Sigmoid colon (tissue), 7 donors: ENCODE measurements around the gene PLXNA4. TPM values are rescaled to one million over a fixed set of nuclear protein-coding genes. Genes with fewer than 3 reads are reported as not detected.

Source experiments
- DNase-seq: peaks from one replicate; pipeline ENCODE4 v3.0.0-alpha.2; 2019
- H3K27ac ChIP-seq, 4 donors: fragments of 200-600 bp; sonication (generic); one replicate each; pipeline ENCODE4 v1.5.1; 2016 to 2019; ENCODE audit warnings: mild to moderate bottlenecking in 1 of 4
- H3K27me3 ChIP-seq, 3 donors: fragments of 200-600 bp; sonication (generic); one replicate each; pipeline ENCODE4 v1.5.1; 2019; ENCODE audit warnings: mild to moderate bottlenecking in 1 of 3
- H3K36me3 ChIP-seq, 4 donors: fragments of 200-600 bp; sonication (generic); one replicate each; pipeline ENCODE4 v1.5.1; 2016 to 2019
- H3K4me1 ChIP-seq, 4 donors: fragments of 200-600 bp; sonication (generic); one replicate each; pipeline ENCODE4 v1.5.1; 2017 to 2019
- H3K4me3 ChIP-seq, 4 donors: fragments of 200-600 bp; sonication (generic); one replicate each; pipeline ENCODE4 v1.5.1; 2017 to 2019; ENCODE audit warnings: mild to moderate bottlenecking in 2 of 4, moderate library complexity in 1 of 4
- H3K9me3 ChIP-seq, 4 donors: fragments of 200-600 bp in 3 of 4; sonication (generic) in 3 of 4; one replicate each; pipeline versions ENCODE4 v1.5.1 to v1.6.1; 2013 to 2019
- EP300 ChIP-seq, 4 donors: sonication (generic); formaldehyde crosslinking; IDR thresholded peaks; one replicate each; pipeline ENCODE4 v1.6.1; 2017; ENCODE audit warnings: antibody characterized with exemption in 4 of 4
- POLR2A ChIP-seq, 2 donors: fragments of 450-650 bp; IDR thresholded peaks; one replicate each; pipeline ENCODE4 v1.6.1; 2016; ENCODE audit warnings: antibody characterized with exemption in 2 of 2, mild to moderate bottlenecking in 2 of 2, moderate library complexity in 2 of 2
- POLR2AphosphoS5 ChIP-seq, 4 donors: sonication (generic); formaldehyde crosslinking; IDR thresholded peaks; one replicate each; pipeline ENCODE4 v1.6.1; 2017; ENCODE audit warnings: antibody characterized with exemption in 4 of 4
- WGBS, 2 donors: extraction: QIAGEN DNeasy Blood & Tissue Kit; methylation state at CpG; one replicate each; pipeline ENCODE4 v1.1.7; 2013; 5-methylcytosine and 5-hydroxymethylcytosine counted together
- intact Hi-C: fragments of 100-400 bp; cut with DNase I; formaldehyde crosslinking; loops from one replicate; pipeline ENCODE4 v1.15.1; 2023
- polyA plus RNA-seq, 3 donors: library from polyadenylated mRNA; stranded (reverse); fragments of 200-250 nt; gene quantifications; one replicate each; pipeline ENCODE4 v1.2.3, GENCODE V29; 2013
- total RNA-seq, 4 donors: library from RNA; depleted of rRNA; stranded (reverse); fragments of >200 nt; gene quantifications; one replicate each; pipeline ENCODE4 v1.1.0, GENCODE V29; 2016
- TF ChIP-seq, protein P1 (sequence below), 4 experiments: fragments of 450-650 bp in 3 of 4; fragments of 200-600 bp in 1 of 4; IDR thresholded peaks; one replicate each; pipeline ENCODE4 v1.5.1; 2016 to 2019; ENCODE audit warnings: antibody characterized with exemption in 4 of 4, mild to moderate bottlenecking in 3 of 4, moderate library complexity in 2 of 4
- donor health status: healthy with polysubstance abuse.
- donor health status: Bipolar disorder and iron deficiency.
- donor health status: healthy.

Gene PLXNA4
- total and polyA plus RNA-seq, 7 donors = under 0.01 to 10.5 (median 3.7) TPM; not detected in 1

DNA sequence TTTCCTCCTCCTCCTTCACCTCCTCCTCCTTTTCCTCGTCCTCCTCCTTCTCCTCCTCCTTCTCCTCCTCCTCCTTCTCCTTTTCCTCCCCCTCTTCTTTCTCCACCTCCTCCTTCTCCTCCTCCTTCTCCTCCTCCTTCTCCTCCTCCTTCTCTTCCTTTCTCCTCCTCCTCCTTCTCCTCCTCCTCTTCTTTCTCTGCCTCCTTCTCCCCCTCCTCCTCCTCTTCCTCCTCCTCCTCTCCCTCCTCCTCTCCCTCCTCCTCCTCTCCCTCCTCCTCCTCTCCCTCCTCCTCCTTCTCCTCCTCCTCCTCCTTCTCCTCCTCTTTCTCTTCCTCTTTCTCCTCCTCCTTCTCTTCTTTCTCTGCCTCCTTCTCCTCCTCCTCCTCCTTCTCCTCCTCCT is 13.6 kb downstream of the PLXNA4 start:
- Histone ChIP-seq H3K4me1 (no peaks in the 10 kb centered on the region), H3K27ac (no peak overlapping the region), H3K36me3 (no peaks in the 10 kb centered on the region), H3K9me3 (no peaks in the 10 kb centered on the region), H3K27me3 (peaks cover 0 to 15% (median 0%) of the 10 kb centered on the region in 3 donors), H3K4me3 (no peak overlapping the region)
- WGBS, 2 donors = 36 to 46% methylated on average over 1 of the region's 1 CpG
- intact Hi-C loops = no loop called here
- DNase-seq = no peak
- TF ChIP-seq POLR2AphosphoS5 (IDR thresholded peaks at IDR 0.05) (no peak), EP300 (IDR thresholded peaks at IDR 0.05) (no peak), POLR2A (IDR thresholded peaks at IDR 0.05) (no peak)
- TF ChIP-seq, protein P1, sequence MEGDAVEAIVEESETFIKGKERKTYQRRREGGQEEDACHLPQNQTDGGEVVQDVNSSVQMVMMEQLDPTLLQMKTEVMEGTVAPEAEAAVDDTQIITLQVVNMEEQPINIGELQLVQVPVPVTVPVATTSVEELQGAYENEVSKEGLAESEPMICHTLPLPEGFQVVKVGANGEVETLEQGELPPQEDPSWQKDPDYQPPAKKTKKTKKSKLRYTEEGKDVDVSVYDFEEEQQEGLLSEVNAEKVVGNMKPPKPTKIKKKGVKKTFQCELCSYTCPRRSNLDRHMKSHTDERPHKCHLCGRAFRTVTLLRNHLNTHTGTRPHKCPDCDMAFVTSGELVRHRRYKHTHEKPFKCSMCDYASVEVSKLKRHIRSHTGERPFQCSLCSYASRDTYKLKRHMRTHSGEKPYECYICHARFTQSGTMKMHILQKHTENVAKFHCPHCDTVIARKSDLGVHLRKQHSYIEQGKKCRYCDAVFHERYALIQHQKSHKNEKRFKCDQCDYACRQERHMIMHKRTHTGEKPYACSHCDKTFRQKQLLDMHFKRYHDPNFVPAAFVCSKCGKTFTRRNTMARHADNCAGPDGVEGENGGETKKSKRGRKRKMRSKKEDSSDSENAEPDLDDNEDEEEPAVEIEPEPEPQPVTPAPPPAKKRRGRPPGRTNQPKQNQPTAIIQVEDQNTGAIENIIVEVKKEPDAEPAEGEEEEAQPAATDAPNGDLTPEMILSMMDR (IDR thresholded peaks at IDR 0.05) = no peak

DNA sequence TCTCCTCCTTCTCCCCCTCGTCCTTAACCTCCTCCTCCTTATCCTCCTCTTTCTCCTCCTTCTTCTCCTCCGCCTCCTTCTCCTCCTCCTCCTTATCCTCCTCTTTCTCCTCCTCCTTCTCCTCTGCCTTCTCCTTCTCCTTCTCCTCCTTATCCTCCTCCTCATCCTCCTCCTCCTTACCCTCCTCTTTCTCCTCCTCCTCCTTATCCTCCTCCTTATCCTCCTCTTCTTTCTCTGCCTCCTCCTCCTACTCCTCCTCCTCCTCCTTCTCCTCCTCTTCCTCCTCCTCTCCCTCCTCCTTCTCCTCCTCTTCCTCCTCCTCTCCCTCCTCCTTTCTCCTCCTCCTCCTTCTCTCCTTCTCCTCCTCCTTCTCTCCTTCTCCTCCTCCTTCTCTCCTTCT is 14.5 kb downstream of the PLXNA4 start:
- Histone ChIP-seq H3K36me3 (no peaks in the 10 kb centered on the region), H3K4me1 (no peaks in the 10 kb centered on the region), H3K4me3 (no peak overlapping the region), H3K9me3 (no peaks in the 10 kb centered on the region), H3K27ac (no peak overlapping the region), H3K27me3 (peaks cover 0 to 12% (median 0%) of the 10 kb centered on the region in 3 donors)
- DNase-seq = no peak
- TF ChIP-seq, protein P1 (IDR thresholded peaks at IDR 0.05) = no peak
- TF ChIP-seq EP300 (IDR thresholded peaks at IDR 0.05) (no peak), POLR2A (IDR thresholded peaks at IDR 0.05) (no peak), POLR2AphosphoS5 (IDR thresholded peaks at IDR 0.05) (no peak)
- WGBS, 2 donors = 58 to 74% methylated on average over 2 of the region's 2 CpGs
- intact Hi-C loops = no loop called here

DNA sequence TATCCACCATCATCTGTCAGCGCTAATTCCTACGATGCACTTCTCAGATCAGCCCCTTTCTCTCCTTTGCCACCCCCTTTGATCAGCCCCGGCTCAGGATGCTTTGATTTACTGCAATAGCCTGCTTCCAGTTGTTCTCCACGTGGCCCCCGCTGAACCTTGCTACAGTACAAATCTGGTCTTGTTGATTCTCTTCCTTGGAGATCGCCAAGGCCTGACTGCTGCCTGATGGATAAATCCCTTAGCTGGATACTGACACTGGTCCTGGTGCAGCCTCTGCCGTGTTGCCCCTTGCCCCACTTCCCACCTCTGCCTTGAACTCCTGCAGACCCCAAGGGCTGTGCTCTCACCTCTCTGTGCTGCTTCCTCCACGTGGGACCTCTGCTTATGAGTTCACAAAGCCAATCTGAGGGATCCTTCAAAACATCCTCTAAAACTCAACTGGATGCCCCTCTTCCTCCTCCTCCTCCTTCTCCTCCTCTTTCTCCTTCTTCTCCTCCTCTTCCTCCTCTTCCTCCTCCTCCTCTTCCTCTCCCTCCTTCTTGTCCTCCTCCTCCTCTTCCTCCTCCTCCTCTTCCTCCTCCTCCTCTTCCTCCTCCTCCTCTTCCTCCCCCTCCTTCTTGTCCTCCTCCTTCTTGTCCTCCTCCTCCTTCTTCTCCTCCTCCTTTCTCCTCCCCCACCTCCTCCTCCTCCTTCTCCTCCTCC is 15.3 kb downstream of the PLXNA4 start:
- Histone ChIP-seq H3K27me3 (peaks cover 0 to 12% (median 0%) of the 10 kb centered on the region in 3 donors), H3K9me3 (no peaks in the 10 kb centered on the region), H3K27ac (no peak overlapping the region), H3K4me3 (no peak overlapping the region), H3K36me3 (no peaks in the 10 kb centered on the region), H3K4me1 (no peaks in the 10 kb centered on the region)
- no peak for DNase-seq
- intact Hi-C loops = no loop called here
- 71 to 79% methylated on average over 8 of the region's 8 CpGs for WGBS, 2 donors
- TF ChIP-seq POLR2A (IDR thresholded peaks at IDR 0.05) (no peak), EP300 (IDR thresholded peaks at IDR 0.05) (no peak), POLR2AphosphoS5 (IDR thresholded peaks at IDR 0.05) (no peak)
- TF ChIP-seq, protein P1 (IDR thresholded peaks at IDR 0.05) = no peak

DNA sequence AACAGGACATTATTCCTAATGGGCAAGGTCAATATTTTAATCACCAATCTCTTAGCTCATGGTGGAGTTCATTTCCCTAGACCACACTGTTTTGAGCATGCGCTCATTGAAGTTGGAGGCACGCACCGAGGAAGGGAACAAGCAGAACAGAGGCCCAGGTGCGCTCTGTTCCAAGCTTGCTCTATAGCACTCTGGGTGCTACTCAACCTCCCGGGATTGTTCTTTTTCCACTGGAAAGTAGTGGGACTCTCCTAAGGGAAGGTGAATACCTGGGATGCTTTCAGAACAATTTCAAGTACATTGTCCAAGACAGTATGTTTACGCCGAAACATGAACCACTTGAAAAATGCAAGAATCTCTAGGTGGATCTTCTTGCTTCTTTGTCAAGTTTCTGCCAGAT is 16.2 kb downstream of the PLXNA4 start:
- WGBS, 2 donors = 96 to 98% methylated on average over 7 of the region's 7 CpGs

More for the DNA sequence above, 16.2 kb downstream of the PLXNA4 start:
- no peaks in the 10 kb centered on the region for H3K9me3 ChIP-seq
- TF ChIP-seq, protein P1 (IDR thresholded peaks at IDR 0.05) = no peak
- TF ChIP-seq POLR2AphosphoS5 (IDR thresholded peaks at IDR 0.05) (no peak), POLR2A (IDR thresholded peaks at IDR 0.05) (no peak)
- no peak overlapping the region for H3K4me3 ChIP-seq
- no peak overlapping the region for H3K27ac ChIP-seq
- intact Hi-C loops = no loop called here
- peaks cover 0 to 5% (median 0%) of the 10 kb centered on the region in 3 donors for H3K27me3 ChIP-seq
- DNase-seq = no peak
- H3K4me1 ChIP-seq = no peaks in the 10 kb centered on the region
- no peaks in the 10 kb centered on the region for H3K36me3 ChIP-seq
